Breast epithelium (tissue), 3 donors: ENCODE measurements around the gene MYOZ2.
"Not testable (repeated sequence)": the region's sequence is repeated elsewhere in the genome, so short reads cannot be mapped to it uniquely, and the experiment has no call there.

Experiments used
- POLR2A ChIP-seq: fragments of 450-650 bp; IDR thresholded peaks from one replicate; pipeline ENCODE4 v1.6.1; 2016; ENCODE audit warnings: antibody characterized with exemption, mild to moderate bottlenecking, moderate library complexity
- POLR2AphosphoS5 ChIP-seq, 3 donors: sonication (generic); formaldehyde crosslinking; IDR thresholded peaks; one replicate each; pipeline ENCODE4 v1.6.1; 2017; ENCODE audit warnings: antibody characterized with exemption in 3 of 3
- TF ChIP-seq, protein P1 (sequence below), 3 donors: fragments of 450-650 bp; IDR thresholded peaks; one replicate each; pipeline ENCODE4 v1.5.1; 2016 to 2017; ENCODE audit warnings: antibody characterized with exemption in 3 of 3, mild to moderate bottlenecking in 3 of 3, moderate library complexity in 3 of 3

DNA sequence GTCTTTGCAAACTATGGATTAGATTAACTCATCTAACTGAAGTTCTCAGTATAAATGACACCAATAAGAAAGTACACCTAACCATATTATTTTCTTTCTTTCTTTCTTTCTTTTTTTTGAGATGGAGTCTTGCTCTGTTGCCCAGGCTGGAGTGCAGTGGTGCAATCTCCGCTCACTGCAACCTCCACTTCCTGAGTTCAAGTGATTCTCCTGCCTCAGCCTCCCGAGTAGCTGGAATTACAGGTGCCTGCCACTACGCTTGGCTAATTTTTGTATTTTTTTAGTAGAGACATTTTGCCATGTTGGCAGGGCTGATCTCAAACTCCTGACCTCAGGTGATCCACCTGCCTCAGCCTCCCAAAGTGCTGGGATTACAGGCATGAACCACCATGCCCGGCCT is 5.7 kb downstream of the MYOZ2 start:
- TF ChIP-seq, protein P1, sequence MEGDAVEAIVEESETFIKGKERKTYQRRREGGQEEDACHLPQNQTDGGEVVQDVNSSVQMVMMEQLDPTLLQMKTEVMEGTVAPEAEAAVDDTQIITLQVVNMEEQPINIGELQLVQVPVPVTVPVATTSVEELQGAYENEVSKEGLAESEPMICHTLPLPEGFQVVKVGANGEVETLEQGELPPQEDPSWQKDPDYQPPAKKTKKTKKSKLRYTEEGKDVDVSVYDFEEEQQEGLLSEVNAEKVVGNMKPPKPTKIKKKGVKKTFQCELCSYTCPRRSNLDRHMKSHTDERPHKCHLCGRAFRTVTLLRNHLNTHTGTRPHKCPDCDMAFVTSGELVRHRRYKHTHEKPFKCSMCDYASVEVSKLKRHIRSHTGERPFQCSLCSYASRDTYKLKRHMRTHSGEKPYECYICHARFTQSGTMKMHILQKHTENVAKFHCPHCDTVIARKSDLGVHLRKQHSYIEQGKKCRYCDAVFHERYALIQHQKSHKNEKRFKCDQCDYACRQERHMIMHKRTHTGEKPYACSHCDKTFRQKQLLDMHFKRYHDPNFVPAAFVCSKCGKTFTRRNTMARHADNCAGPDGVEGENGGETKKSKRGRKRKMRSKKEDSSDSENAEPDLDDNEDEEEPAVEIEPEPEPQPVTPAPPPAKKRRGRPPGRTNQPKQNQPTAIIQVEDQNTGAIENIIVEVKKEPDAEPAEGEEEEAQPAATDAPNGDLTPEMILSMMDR (IDR thresholded peaks at IDR 0.05) = not testable (repeated sequence)
- TF ChIP-seq POLR2A; POLR2AphosphoS5 (IDR thresholded peaks at IDR 0.05): not testable (repeated sequence)
